GM23248 (cell line): ENCODE measurements around the gene RAB6B.

Experiments
- EZH2 ChIP-seq: fragments of 200-600 bp; sonication (generic); IDR thresholded peaks from 2 replicates; pipeline ENCODE4 v1.6.1; 2018; ENCODE audit warnings: antibody characterized with exemption, mild to moderate bottlenecking; ENCODE audit not compliant: insufficient read depth, poor library complexity, severe bottlenecking
- EZH2phosphoT487 ChIP-seq: fragments of 200-600 bp; sonication (generic); IDR thresholded peaks from 2 replicates; pipeline ENCODE4 v1.6.1; 2018; ENCODE audit warnings: antibody characterized with exemption, moderate library complexity, mild to moderate bottlenecking, low read depth; ENCODE audit not compliant: insufficient read depth

DNA sequence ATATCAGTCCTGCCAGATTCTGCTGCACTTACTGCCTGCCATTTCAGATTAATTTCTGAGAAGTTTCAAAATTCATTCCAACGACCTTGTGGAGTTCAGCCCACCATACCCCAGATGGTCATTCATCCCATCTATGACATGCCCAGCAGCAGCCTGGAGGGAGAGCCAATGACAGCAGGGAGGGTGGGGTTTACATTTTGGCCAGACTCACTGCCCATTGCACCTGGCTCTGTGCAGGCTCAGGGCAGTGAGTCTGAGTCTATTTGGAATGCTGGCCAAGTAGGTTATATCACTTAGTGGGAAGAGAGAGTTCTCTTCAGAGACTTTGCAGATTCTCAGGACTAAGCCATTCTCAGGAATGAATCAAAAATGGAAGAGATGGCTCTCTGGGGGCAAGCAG is 68.5 kb downstream of the RAB6B start:
- TF ChIP-seq EZH2 (no peak), EZH2phosphoT487 (no peak)
